Anterior cingulate cortex (tissue), 58 donors: ENCODE measurements around the gene IRAK2.

Source experiments
- DNase-seq, 58 donors: peaks; one replicate each; lab custom pipeline; 2025; lab: John Stamatoyannopoulos, UW

Gene IRAK2

DNA sequence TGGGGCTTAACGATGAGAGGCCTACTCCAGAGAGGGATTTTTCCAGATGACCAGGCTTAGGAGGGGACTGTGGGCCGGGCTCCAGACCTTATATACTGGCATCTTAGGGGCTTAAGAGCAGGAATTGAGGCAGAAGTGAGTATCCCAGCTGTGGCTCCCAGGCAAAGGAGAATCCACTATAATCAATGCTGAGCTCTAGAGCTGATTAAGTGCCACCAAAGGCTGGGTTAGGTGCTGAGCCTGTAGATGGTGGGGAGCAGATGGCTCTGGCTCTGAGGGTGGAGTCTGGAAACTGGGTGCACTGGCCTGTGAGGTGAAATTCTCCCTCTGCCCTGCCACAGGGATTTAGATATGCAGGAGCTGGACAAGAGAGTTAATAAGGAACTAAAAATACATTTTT lies 23.2 kb downstream of the IRAK2 start:
- DNase-seq = no peak

DNA sequence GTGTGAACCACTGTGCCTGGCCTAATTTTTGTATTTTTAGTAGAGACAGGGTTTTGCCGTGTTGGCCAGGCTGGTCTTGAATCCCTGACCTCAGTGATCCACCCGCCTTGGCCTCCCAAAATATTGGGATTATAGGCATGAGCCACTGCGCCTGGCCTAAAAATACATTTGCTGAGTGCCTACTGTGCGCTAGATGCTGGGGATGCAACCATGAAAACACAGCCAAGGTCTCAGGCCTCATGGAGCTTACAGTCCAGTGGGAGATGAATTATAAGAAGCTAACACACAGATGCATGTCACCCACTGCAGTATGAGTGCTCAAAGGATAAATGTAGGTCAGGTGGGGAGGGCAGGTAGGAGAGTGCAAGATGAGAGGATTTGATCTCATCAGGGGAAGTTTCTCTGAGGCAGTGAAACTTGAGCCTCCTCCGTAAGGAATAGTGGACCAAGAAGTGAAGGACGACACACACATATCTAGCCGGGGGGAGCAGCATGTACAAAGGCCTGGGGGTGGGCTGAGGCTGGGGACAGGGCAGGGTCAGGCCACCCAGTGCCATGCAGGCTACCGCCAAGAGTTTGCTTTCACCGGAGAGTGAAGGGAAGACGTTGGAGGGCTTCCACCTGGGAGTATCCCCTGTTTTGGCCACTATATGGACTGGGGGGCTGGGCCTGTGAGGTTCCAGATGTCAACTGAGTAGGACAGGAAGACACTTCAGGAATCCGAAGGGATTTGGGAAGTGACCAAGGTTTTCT lies 24.3 kb downstream of the IRAK2 start:
- no peak for DNase-seq

DNA sequence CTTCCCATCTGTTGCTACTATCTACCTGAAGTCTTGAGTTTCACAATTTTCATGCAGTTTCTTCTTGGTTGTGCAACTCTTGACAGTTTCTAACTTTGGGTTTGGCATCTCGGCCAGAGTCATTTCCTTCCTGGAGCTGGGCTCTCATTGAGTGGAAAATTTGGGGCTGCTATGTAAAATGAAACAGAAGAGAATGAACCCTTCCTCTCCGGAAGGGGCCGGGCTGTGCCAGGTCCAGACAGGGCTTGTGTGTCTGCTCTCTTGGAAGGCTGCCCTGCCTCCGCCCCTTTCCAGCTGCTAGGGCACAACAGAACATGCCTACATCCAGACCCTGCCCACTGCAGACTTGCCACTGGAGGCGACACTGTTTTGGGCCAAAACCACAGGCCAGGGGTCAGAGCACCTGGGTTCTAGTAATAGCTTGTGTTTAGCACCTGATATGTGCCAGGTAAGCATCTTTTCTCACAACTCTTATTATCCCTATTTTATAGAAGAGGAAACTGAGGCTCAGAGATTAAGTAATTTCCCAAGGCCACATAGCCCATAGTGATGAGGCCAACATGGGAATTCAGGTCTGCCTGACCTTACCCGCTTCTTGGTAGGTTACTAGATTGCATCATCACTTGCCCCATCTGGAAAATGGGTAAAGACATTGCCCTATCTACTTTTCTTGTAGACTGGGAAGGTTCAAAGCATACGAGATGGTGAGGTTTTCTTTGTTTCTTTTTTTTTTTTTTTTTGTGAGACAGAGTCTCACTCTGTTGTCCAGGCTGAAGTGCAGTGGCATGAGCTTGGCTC lies 25.0 kb downstream of the IRAK2 start:
- peak in 54 of 58 donors; percentile 35 to 96 (median 82) for DNase-seq

DNA sequence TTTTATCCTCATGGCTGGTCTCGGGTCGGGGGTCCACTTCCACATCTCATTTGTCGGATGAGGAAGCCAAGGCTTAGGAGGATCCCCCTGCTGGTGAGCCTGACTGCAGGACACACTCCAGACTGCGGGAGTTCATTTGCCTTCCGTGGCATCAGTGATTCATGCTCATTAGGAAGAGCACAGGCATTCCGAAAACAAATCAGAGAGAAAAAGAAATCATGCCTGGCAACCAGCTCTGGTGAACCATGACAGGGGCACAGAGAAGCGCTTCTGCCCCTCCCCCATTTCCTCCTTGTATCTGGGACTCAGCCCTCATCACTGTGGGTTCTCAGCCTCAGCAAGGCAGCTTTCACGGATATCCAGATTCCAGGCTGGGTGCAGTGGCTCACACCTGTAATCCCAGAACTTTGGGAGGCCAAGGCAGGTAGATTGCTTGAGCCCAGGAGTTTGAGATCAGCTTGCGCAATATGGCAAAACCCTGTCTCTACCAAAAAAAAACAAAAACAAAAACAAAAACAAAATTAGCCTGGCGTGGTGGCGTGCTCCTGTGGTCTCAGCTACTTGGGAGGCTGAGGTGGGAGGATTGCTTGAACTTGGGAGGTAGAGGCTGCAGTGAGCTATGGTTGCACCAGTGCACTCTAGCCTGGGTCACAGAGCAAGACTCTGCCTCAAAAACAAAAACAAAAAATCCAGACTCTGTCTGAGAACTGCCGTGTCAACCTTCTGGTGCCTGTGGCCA lies 28.4 kb downstream of the IRAK2 start:
- DNase-seq = peak in 13 of 58 donors; percentile 16 to 61 (median 21)

DNA sequence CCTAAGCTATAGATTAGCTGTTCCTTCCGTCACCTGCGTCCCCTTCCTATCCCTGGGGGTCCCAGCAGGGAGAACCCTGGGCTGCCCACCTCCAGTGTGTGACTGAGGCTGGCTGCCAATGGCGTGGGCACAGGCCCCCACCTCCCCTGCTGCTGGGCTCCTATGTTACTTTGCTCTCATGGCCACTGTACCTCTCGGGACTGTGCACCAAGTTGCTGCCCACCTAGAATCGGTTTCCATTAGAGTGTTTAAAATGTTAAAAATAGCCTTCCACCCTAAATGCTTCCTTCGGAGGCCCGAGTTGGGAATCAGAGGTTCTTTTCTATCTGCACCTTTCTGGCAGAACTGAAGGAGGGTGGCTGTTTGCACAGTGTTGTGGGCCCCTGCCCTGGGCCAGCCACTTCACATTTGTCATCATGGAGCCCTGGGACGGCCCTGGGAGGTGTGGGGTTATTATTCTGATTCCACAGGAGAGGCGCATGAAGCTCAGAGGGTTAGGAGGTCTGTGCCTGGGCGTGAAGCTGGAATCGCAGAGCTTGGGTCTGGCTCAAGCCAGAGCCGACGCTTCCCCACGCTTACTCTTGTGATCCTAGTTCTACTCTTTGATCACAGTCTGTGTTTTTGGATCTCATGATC lies 29.1 kb downstream of the IRAK2 start:
- no peak for DNase-seq

DNA sequence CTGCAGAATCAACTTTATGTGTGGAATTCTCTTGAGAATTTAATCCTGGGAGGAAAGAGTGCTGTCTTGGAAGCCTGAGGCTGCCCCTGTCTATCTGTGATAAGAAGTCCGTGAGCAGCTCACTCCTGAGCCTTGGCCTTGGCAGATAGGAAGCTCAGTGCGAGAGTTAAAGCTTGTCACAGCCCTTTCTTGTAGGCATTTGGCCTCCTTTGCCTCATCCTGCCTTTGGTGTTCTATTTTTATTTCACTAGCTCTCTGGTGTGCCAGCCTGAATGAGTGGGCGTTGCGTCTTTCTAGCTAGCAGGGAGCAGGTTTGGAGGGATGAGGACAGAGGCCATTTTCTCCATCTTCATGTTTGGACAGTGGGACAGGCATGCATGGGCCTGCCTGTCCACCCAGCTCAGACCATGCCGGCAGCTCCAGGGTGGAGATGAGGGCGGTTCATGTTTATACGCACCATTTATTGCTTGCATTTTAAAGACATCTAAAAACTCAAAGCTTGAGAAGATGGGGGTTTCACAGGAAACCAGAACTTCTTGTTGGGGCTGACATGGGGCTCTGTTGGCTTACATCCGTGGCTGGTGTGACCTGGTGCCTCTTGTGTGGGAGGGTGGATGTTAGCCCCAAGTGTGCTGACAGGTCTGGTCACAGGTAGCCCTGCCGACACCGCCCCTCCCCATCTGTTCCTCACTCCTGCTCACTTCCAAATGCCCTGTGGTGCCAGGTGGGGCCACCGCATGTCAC lies 29.8 kb downstream of the IRAK2 start:
- DNase-seq = peak in 43 of 58 donors; percentile 14 to 72 (median 38)

DNA sequence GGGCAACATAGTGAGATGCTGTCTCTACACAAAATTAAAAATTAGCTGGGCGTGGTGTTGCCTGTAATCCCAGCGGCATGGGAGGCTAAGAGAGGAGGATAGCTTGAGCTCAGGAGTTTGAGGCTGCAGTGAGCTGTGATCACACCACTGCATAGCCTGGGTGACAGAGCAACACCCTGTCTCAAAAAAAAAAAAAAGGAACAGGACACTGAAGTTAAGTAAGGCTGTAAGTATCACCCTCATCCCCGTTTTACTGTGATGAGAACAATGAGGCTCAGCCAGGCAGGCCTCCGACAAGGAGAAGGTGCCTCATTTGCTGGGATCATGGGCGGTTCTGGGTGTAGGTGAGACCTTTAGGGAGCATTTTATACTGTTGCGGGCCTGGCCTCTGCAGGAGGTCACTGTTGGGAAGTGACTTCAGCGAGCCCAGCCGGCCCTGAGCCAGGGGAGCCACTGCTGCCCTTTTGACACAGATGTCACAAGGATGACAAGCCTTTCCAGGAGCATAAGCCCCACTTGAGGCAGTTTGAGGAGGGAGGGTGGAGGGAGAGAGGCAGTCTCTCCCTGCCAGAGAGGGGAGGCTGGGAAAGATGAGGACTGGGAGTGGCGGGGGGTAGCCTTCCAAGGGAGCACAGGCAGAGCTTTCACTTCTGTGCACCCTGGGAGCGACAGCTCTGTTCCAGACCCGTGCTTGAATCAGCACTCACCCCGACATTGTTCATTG lies 30.8 kb downstream of the IRAK2 start:
- peak in 20 of 58 donors; percentile 19 to 78 (median 42) for DNase-seq

DNA sequence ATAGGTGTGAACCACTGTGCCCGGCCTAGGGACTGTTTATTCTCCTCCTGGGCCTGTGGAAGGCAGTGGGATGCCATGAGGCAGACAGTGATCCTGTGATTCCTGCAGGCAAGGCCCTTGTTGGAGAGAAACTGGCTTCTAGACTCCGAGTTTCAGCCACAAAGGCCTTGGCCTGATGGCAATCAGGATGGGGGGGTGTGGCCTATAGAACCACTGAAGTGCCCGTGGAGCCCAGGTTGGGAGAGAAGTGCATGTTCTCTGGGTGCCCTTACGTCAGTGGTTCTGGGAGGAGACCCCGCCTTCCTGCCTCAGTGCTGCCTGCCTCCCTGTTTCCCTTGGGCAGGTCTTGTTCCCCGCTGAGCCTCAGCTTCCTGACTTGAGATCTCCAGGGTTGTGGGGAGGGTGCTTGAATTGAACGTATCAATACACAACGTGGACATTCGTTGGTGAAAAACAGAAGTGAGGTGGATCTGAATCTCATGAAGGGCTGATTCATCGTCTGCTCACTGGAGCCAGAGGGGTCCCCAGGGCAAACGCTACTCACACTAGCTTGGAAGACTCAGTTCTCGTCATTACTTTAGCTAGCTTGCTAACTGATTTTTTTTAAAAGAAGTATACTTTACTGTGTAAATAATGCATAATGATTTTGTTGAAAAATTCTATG lies 31.8 kb downstream of the IRAK2 start:
- no peak for DNase-seq

DNA sequence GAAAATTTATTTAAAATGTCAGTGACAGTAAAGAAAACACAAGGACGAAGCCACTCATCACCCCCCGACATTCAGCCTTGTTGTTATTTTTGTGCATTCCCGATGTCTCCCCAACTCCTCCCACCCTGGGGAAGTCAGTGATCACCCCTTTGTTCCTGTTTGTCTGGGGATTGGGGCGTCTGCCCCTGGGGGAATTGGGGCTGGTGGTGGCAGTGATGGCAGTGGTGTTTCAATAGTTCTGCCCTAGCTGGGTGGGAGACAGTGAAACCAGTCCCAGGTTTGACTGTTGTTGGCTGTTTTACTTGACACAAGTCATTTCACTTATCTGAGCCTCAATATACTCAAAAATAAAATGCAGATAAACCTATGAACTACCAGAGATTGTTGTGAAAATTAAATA lies 33.5 kb downstream of the IRAK2 start:
- DNase-seq = no peak

DNA sequence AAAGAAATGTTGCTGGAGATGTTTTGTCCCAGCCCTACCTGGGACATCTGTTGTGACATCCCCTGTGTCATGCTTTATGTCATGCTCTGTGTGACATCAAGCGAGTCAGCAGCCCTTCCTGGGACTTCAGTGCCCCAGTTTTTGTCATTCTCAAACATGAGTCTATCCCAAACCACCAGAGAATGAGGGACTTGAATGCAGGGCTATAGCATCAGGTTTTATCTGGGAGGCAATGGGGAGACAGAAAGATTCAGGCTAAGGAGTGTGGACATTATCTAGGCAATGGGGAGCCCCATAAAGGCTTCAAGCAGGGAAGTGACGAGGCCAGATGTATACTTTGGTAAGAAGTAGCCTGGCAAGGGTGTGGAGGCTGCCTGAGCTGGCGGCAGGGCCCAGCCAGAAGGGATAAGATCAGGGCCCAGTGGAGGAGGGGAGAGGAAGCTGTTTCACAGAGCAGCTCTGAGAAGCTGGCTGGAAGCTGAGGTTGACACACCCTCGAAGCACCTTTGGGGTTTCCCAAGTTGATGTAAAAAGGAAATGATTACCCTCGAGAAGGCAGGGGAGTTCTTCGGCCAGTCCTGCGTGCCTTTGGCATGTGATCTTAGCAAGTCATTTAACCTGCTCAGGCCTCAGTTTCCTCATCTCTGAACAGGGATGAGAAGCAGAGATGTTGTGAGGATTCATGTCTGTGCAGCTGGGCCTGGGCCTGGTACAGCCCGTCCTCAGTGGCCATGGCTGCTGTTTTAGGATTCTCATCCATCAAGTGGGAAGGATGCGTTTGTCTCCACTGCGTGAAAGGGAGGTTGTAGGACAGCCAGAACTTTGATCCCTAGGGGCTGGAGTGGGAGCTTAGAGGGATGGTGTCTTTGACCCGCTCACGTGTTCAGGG lies 34.3 kb downstream of the IRAK2 start:
- no peak for DNase-seq

DNA sequence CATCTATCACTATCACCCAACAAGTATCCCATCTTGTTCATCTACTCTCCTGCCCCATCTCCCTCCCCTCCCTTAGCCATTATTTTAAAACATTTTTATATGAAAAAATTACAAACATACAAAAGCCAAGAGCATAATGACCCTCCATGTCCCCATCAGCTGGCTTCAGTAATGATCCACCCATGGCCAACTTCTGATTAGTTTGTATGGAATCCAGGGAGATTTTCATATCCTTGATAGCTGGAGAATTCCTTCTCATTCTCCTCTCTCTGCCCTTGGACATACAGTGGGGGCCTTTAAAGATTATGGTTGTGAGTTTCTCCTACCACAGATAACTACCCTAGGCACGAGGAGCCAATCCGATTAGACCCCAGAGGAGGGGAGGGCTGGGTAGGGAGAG lies 40.2 kb downstream of the IRAK2 start:
- no peak for DNase-seq

DNA sequence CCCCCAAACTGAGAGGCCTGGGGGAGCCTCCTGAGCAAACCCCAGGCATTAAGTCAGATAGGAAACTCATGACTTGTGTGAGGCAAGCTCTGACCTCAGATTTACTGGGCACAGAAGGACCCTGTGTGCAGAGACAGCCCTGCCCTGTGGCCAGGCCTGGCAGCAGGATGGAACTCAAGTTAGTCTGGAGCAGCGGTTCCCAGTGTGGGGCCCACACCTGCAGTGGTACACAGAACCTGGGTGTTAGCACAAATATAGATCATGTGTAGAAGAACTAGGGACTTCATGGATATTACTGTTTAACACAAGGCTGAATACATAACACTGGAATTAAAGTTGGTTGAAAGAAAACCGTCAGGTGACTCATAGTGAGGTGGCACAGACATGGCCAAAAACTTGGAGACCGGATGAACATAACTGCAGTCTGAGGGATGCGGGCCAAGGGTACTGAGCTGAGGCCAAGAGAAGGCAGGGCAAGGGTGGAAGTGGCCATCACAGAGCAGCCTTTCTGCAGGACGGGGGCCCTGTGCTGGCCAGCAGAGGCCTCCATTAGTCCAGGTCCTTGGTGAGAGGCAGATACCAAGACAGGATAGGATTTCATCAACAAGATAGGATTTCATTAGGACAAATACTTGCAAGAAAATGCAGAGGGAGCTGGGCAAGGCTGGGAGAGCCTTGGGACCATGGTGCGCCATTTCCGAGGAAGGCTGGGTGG lies 40.9 kb downstream of the IRAK2 start:
- peak in 9 of 58 donors; percentile 14 to 52 (median 35) for DNase-seq

DNA sequence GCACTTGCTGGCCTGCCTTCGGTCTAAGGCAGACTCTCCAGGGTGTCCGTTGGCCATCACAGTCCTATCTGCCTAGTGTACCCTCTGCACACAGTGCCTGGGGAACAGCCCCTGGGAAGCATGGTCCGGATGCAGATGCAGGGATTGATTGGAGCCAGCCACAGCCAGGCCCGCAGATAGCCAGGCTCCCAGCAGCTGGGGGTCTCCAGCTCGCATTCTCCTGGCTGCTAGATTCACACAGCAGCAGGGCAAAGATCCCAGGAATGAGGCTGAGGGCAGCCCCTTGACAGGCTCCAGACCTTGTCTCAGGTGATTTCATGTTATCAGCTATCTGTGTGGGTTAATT lies 41.4 kb downstream of the IRAK2 start:
- no peak for DNase-seq

DNA sequence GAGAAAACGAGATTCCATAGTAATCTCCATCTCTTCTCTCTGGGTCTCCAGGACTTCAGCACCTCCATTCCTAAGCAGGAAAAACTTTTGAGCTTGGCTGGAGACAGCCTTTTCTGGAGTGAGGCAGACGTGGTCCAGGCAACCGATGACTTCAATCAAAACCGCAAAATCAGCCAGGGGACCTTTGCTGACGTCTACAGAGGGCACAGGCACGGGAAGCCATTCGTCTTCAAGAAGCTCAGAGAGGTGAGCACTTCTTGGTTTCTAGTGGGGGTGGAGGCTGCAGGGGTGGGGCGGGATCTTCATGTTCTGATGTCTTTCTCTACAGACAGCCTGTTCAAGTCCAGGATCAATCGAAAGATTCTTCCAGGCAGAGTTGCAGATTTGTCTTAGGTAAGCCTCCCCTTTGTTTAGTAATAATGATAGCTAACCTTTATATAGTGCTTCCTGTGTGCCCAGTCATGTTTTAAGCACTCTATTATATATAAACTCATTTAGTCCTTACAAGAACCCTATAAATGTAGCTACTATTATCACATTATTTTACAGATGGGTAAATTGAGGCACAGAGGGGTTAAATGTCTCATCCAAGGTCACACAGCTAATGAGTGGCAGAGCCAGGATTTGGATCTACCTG lies 48.6 kb downstream of the IRAK2 start:
- DNase-seq = no peak

DNA sequence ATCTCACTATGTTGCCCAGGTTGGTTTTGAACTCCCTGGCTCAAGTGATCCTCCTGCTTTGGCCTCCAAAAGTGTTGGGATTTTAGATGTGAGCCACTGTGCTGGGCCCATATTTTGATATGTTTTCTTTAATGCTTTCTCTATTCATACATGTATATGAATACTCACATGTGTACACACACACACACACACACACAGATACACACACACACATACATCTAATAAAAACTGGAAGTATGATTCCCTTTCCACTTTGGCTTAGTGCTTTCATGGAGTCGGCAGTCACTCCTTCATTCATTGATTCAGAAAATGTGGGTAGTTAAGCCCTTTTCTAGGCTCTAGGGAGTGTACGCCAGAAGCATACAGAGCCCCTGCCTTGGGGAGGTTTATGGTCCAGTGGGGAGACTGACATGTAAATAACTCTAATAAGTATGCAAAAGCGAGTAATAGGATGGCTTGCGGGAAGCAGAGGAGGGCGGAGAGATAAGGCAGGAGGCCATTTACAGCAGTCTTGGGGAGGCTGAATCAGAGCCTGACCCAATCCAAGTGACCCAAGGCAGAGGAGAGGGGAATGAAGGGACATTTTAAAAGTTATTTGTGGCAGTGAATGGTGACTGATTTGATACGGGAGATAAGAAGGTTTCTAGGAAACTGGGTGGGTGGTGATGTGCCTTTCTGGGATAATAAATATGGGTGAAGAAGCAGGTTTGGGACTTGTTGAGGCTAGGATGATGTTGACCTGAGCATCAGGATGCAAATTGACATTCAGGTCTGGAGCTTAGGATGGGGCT lies 51.1 kb downstream of the IRAK2 start:
- no peak for DNase-seq

DNA sequence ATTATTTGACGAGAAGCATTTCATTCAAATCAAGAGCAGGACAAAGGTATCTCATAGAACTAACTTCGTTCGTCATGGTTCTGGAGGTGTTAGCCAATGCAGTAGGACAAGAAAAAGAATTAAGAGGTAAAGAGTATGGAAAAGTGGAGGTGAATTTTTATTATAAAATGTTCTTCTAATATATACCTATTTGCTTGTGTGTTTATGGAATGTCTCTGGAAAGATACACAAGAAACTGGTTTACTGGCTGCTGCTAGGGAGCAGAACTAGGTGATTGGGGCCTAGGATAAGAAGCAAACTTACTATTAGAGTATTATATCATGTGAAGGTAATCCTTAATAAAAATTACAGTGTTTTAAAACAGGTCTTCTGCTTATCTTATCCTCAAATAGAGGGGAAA lies 52.6 kb downstream of the IRAK2 start:
- no peak for DNase-seq
